GM21381 (cell line): ENCODE measurements around the gene LMOD3.

Source experiments
- ATAC-seq: cut with Tn5 transposase; IDR thresholded peaks from one replicate; pipeline ENCODE4 v1.9.1; 2021; ENCODE audit warnings: mild to moderate bottlenecking, moderate library complexity; ENCODE audit not compliant: unreplicated experiment

LMOD3 gene

GRCh38 chr3:69094467-69095205, 27.8 kb downstream of the LMOD3 start:
- ATAC-seq, result no peak

- ATAC-seq, result peak; percentile 68
Observed at GRCh38 chr3:69092030-69092516, 30.3 kb downstream of the LMOD3 start.

GRCh38 chr3:69091389-69092029, 30.9 kb downstream of the LMOD3 start:
- peak; percentile 2 for ATAC-seq

- no peak for ATAC-seq
Observed at GRCh38 chr3:69090021-69090420, 32.4 kb downstream of the LMOD3 start.

- peak; percentile 22 for ATAC-seq
Observed at GRCh38 chr3:69088063-69088462, 34.3 kb downstream of the LMOD3 start.

- no peak for ATAC-seq
Observed at GRCh38 chr3:69087030-69087791, 35.2 kb downstream of the LMOD3 start.

GRCh38 chr3:69085833-69086722, 36.3 kb downstream of the LMOD3 start:
- ATAC-seq, result no peak

GRCh38 chr3:69085168-69085832, 37.1 kb downstream of the LMOD3 start:
- no peak for ATAC-seq

- ATAC-seq, result peak; percentile 48
Observed at GRCh38 chr3:69084326-69085167, 37.8 kb downstream of the LMOD3 start, which contains the start of gene ARL6IP5. TSS of gene ARL6IP5 (plus strand) at chr3:69084937. CDS start at chr3:69085048, 111 bp downstream.

GRCh38 chr3:69082805-69083204, 39.6 kb downstream of the LMOD3 start:
- ATAC-seq, result peak; percentile 56

GRCh38 chr3:69082361-69082760, 40.0 kb downstream of the LMOD3 start:
- no peak for ATAC-seq

GRCh38 chr3:69081583-69082262, 40.7 kb downstream of the LMOD3 start:
- ATAC-seq, result no peak

- ATAC-seq, result peak; percentile 46
Observed at GRCh38 chr3:69080233-69080920, 42.0 kb downstream of the LMOD3 start, which contains the start of gene UBA3. TSS of gene UBA3 (minus strand) at chr3:69080365. CDS start at chr3:69080353, 12 bp downstream.

- ATAC-seq, result peak; percentile 14
Observed at GRCh38 chr3:69079269-69080159, 42.9 kb downstream of the LMOD3 start.

GRCh38 chr3:69072928-69073327, 49.5 kb downstream of the LMOD3 start:
- no peak for ATAC-seq

GRCh38 chr3:69066121-69066520, 56.3 kb downstream of the LMOD3 start:
- ATAC-seq, result no peak
